Chondrocyte (in vitro differentiated cells): Measurements from ENCODE around the gene THRB. TPM values are rescaled to one million over a fixed set of nuclear protein-coding genes. Genes with fewer than 3 reads are reported as not detected.

ENCODE experiments used
- DNase-seq: peaks from one replicate; pipeline ENCODE4 v3.0.0; 2021; ENCODE audit warnings: mixed read lengths, low spot score
- H3K27ac Mint-ChIP-seq: one replicate; pipeline ENCODE4 v1.8.0; 2021; ENCODE audit warnings: mild to moderate bottlenecking, moderate library complexity, mixed read lengths; ENCODE audit not compliant: unreplicated experiment
- H3K27me3 Mint-ChIP-seq: 2 replicates; pipeline ENCODE4 v1.8.0; 2021; ENCODE audit warnings: low read depth, mixed read lengths
- H3K36me3 Mint-ChIP-seq: 2 replicates; pipeline ENCODE4 v1.8.0; 2021; ENCODE audit warnings: low read depth, mixed read lengths
- H3K4me1 Mint-ChIP-seq: 2 replicates; pipeline ENCODE4 v1.8.0; 2021; ENCODE audit warnings: low read depth, mild to moderate bottlenecking, mixed read lengths
- H3K4me3 Mint-ChIP-seq: one replicate; pipeline ENCODE4 v1.8.0; 2021; ENCODE audit warnings: mild to moderate bottlenecking, moderate library complexity, mixed read lengths; ENCODE audit not compliant: unreplicated experiment
- H3K9me3 Mint-ChIP-seq: 2 replicates; pipeline ENCODE4 v1.8.0; 2021; ENCODE audit warnings: low read depth, mixed read lengths
- CTCF ChIP-seq: fragments of 200-600 bp; sonication (generic); IDR thresholded peaks from 2 replicates; pipeline ENCODE4 v1.5.0; 2021; ENCODE audit warnings: antibody characterized with exemption, mild to moderate bottlenecking, moderate library complexity
- total RNA-seq: library from RNA; stranded (reverse); gene quantifications from 3 replicates; pipeline ENCODE4 v1.2.1, GENCODE V29; 2021

The THRB gene
- total RNA-seq, 1 donor from 2014 or later, result 3.8 TPM

- TF ChIP-seq CTCF, result no peak
- peaks cover 3% of the 10 kb centered on the region for H3K36me3 Mint-ChIP-seq
These were observed 31.9 kb downstream of the THRB start for GRCh38 chr3:24462737-24463136.

GRCh38 chr3:24460974-24461373 lies 33.7 kb downstream of the THRB start:
- Mint-ChIP-seq H3K9me3 (peaks cover 6% of the 10 kb centered on the region), H3K4me3 (no peak overlapping the region), H3K36me3 (no peaks in the 10 kb centered on the region), H3K4me1 (no peaks in the 10 kb centered on the region), H3K27me3 (no peaks in the 10 kb centered on the region), H3K27ac (no peak overlapping the region)
- no peak for DNase-seq
- TF ChIP-seq CTCF, result no peak

More at GRCh38 chr3:24462737-24463136, 31.9 kb downstream of the THRB start:
- Mint-ChIP-seq H3K4me1 (no peaks in the 10 kb centered on the region), H3K27me3 (no peaks in the 10 kb centered on the region), H3K27ac (no peak overlapping the region), H3K9me3 (peaks cover 14% of the 10 kb centered on the region), H3K4me3 (no peak overlapping the region)
- no peak for DNase-seq

GRCh38 chr3:24457719-24458118 lies 36.9 kb downstream of the THRB start:
- no peak for TF ChIP-seq CTCF
- Mint-ChIP-seq H3K4me1 (no peaks in the 10 kb centered on the region), H3K9me3 (no peaks in the 10 kb centered on the region), H3K36me3 (peaks cover 2% of the 10 kb centered on the region), H3K27me3 (peaks cover 6% of the 10 kb centered on the region), H3K27ac (no peak overlapping the region), H3K4me3 (no peak overlapping the region)
- no peak for DNase-seq

GRCh38 chr3:24454856-24455255 lies 39.8 kb downstream of the THRB start:
- Mint-ChIP-seq H3K4me1 (no peaks in the 10 kb centered on the region), H3K36me3 (peaks cover 2% of the 10 kb centered on the region), H3K27ac (no peak overlapping the region), H3K27me3 (peaks cover 6% of the 10 kb centered on the region), H3K9me3 (no peaks in the 10 kb centered on the region), H3K4me3 (no peak overlapping the region)
- TF ChIP-seq CTCF, result no peak
- DNase-seq, result no peak

- Mint-ChIP-seq H3K4me3 (no peak overlapping the region), H3K9me3 (no peaks in the 10 kb centered on the region), H3K27ac (no peak overlapping the region)
These were observed 40.3 kb downstream of the THRB start for GRCh38 chr3:24454393-24454792.

More at GRCh38 chr3:24454393-24454792, 40.3 kb downstream of the THRB start:
- TF ChIP-seq CTCF, result no peak
- no peak for DNase-seq
- peaks cover 2% of the 10 kb centered on the region for H3K36me3 Mint-ChIP-seq
- peaks cover 6% of the 10 kb centered on the region for H3K27me3 Mint-ChIP-seq
- H3K4me1 Mint-ChIP-seq, result no peaks in the 10 kb centered on the region
